Measurements from ENCODE around the gene ALK.
"Not testable (repeated sequence)": the region's sequence is repeated elsewhere in the genome, so short reads cannot be mapped to it uniquely, and the experiment has no call there.

Gene ALK

GRCh38 chr2:29245035-29245741 lies 676.2 kb downstream of the ALK start:
- not testable (repeated sequence) for DNase-seq (ENCODE audit: low read depth)

- DNase-seq (ENCODE audit: low read depth): no peak
These were observed 678.6 kb downstream of the ALK start for GRCh38 chr2:29242621-29243375.

GRCh38 chr2:29241955-29242565 lies 679.3 kb downstream of the ALK start:
- no peak for DNase-seq (ENCODE audit: low read depth)

- DNase-seq (ENCODE audit: low read depth): no peak
These were observed 680.0 kb downstream of the ALK start for GRCh38 chr2:29241341-29241740.

GRCh38 chr2:29240601-29241000 lies 680.8 kb downstream of the ALK start:
- DNase-seq (ENCODE audit: low read depth): no peak

GRCh38 chr2:29239209-29239960 lies 682.0 kb downstream of the ALK start:
- DNase-seq (ENCODE audit: low read depth): no peak

GRCh38 chr2:29238497-29238896 lies 682.9 kb downstream of the ALK start:
- DNase-seq (ENCODE audit: low read depth): no peak

- DNase-seq (ENCODE audit: low read depth): no peak
These were observed 685.3 kb downstream of the ALK start for GRCh38 chr2:29236074-29236473.

GRCh38 chr2:29235411-29235810 lies 686.0 kb downstream of the ALK start:
- DNase-seq (ENCODE audit: low read depth): no peak

- no peak for DNase-seq (ENCODE audit: low read depth)
These were observed 688.0 kb downstream of the ALK start for GRCh38 chr2:29233428-29233827.

- no peak for DNase-seq (ENCODE audit: low read depth)
These were observed 689.3 kb downstream of the ALK start for GRCh38 chr2:29232041-29232440.

GRCh38 chr2:29229640-29230039 lies 691.7 kb downstream of the ALK start:
- DNase-seq (ENCODE audit: low read depth): no peak

- DNase-seq (ENCODE audit: low read depth): no peak
These were observed 692.4 kb downstream of the ALK start for GRCh38 chr2:29228947-29229346.

GRCh38 chr2:29227935-29228675 lies 693.3 kb downstream of the ALK start:
- DNase-seq (ENCODE audit: low read depth): no peak

GRCh38 chr2:29226808-29227207 lies 694.6 kb downstream of the ALK start:
- no peak for DNase-seq (ENCODE audit: low read depth)

GRCh38 chr2:29226375-29226774 lies 695.0 kb downstream of the ALK start:
- DNase-seq (ENCODE audit: low read depth): no peak

- no peak for DNase-seq (ENCODE audit: low read depth)
These were observed 695.6 kb downstream of the ALK start for GRCh38 chr2:29225814-29226213.

GRCh38 chr2:29224693-29225551 lies 696.5 kb downstream of the ALK start:
- no peak for DNase-seq (ENCODE audit: low read depth)

- DNase-seq (ENCODE audit: low read depth): no peak
These were observed 697.3 kb downstream of the ALK start for GRCh38 chr2:29223851-29224692.

- DNase-seq (ENCODE audit: low read depth): no peak
These were observed 698.1 kb downstream of the ALK start for GRCh38 chr2:29223257-29223656.
